Epithelial cell of esophagus (primary cell): ENCODE results near the gene TCF7L2.

Source experiments
- DNase-seq: peaks from one replicate; pipeline ENCODE4 v3.0.0; 2010; ENCODE audit warnings: low read depth
- H3K4me3 ChIP-seq: 2 replicates; pipeline ENCODE4 v1.5.1; 2011; ENCODE audit warnings: mild to moderate bottlenecking, low read length, control low read depth
- CTCF ChIP-seq: IDR thresholded peaks from 2 replicates; pipeline ENCODE4 v1.5.1; 2011; ENCODE audit warnings: low read depth, mild to moderate bottlenecking, low read length, control low read depth, inconsistent platforms; ENCODE audit not compliant: insufficient read depth; ENCODE audit errors: missing control alignments

Gene TCF7L2

DNA sequence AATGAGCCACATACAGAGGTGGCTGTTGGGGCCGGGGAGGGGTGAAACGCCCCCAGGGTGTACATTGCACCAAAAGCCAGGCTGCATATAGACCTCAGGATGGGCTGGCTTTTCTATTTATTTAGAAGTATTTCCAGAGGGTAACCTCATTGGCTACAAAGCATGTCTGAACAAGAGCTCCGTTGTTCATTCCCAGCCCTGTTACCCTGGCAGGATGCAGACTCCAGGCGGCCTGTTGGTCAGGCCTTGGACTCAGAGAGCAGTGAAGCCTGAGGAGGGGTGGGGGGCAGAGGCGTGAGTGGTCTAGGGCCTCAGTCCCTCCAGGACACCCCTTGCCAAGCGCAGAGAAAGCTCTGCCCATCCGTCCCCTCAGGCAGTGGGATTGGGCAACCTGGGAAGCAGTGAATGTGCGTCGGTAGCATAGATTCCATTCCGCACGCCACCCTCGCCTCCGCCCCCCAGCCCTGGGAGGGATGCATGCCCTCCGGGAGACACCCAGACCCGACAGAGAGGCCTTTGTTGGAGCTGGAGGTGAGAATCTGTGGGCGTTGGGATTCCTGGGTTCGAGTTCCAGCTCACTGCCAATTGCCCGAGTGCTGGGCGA, 41.9 kb downstream of the TCF7L2 start:
- peak; percentile 83 for DNase-seq
- no peak for TF ChIP-seq CTCF
- H3K4me3 ChIP-seq: no peak overlapping the region

- DNase-seq: no peak
- no peak overlapping the region for H3K4me3 ChIP-seq
- no peak for TF ChIP-seq CTCF
Measured at GRCh38 chr10:112996462-112996861, 46.4 kb downstream of the TCF7L2 start.

DNA sequence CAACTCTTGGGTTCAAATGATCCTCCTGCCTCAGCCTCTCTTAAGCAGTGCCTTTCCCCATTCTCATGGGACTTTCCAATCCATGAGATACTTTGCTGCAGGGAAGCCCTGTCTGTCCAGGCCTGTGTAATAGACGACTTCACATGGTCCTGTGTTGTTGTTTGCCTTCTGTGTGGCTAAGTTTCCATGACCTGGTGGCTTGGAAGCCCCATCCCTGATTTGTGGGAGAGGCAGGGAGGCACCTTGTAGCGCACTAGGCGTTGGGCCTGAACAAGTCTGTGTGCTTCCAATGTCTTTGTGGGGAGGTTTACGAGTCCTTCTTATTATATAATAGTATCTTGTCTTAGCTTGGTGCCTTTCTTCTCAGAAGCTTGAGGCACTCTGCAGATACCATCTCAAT, 49.1 kb downstream of the TCF7L2 start:
- TF ChIP-seq CTCF: no peak
- H3K4me3 ChIP-seq: no peak overlapping the region
- no peak for DNase-seq

DNA sequence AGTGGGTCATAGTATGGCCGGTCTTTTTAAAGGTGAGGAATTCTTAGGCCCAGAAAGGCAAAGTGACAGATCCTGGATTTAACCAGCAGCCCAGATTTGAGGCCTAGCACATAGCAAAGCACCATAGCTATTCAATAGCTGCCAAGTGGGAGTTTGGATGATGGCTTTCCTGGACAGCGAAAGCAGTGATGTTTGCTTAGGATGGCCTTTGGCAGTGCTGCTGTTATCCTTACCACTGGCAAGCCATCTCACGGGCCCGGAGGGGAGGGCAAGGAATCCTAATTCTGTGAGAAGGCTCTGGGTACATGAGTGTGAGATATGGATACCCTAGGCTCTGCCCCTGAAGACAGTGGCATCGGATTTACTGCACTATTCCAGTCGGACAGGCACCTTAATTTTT, 50.4 kb downstream of the TCF7L2 start:
- no peak for DNase-seq
- H3K4me3 ChIP-seq: no peak overlapping the region
- TF ChIP-seq CTCF: no peak

DNA sequence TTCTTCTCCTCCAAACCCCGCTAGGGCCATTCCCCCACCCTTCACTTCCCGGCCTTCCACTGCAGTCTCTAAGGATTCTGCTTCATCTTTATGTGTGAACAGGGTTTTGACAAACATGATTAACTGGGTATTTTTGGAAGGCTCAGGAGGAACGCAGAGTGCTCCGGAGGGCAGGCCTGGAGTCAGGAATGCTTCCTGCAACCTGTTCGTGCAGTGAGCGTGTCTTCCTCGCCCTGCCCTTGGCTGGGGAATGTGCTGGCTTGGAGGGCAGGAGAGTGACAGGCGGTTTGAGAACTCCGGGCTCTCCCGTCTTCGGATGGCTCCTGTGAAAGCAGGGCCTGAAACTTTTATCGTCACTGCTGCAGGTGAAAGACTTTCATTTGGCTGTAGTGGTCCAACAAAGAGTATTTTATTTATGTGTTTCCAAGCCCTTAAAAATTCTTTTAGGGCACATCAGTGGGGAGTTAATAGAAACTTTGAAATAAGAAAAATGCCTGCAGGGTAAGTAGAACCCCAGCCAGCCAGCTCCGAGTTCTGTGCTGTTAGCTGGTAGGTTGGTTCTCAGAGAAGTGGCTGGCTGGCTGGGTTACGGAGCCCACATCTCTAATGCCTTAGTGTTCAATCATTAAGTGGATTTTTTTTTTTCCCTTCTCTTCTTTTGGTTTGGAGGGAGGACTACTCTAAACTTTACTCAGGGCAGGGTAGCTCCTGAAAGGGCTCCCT, 51.0 kb downstream of the TCF7L2 start:
- H3K4me3 ChIP-seq: no peak overlapping the region
- DNase-seq: peak; percentile 70
- peak; percentile 66 for TF ChIP-seq CTCF

DNA sequence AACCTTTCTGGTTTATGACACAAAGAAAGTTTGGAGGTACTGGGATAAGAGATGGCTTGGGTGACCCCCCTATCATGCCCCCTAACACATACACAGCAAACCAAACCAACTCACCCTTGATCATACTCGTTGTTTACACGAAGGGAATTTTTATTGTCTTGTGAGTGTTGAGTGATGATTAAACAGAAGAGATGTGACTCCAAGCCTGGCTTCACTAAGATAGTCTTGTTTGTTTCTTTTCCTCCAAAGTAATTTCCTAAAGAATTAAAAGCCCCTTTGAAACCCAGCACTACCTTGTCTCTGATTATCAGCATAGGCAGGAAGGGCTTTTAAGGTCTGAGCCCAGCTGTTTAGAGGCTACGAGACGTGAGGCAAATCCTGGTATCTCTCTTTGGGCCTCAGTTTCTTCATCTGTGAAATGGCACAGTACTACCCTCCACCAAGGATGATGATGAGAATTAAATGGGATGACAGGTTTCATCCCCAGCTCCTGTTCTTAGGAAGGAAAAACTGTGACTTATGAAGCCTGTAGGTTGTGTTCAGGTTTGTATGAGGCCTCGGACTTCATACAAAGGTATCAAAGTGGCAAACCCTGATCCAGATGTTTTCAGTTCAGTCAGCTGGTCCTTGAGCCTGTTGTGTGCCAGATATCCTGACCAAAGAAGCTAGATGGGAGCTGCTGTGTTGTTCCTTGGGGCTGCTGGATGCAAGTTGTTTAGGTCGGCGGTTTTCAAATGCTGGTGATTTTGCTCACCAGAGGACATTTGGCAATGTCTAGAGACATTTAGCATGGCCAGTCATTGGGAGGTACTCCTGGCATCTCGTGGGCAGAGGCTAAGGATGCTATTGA, 51.8 kb downstream of the TCF7L2 start:
- no peak overlapping the region for H3K4me3 ChIP-seq
- DNase-seq: no peak
- no peak for TF ChIP-seq CTCF
